ENCODE data around the gene PARK7. TPM values are rescaled to one million over a fixed set of nuclear protein-coding genes. Genes with fewer than 3 reads are reported as not detected.

The PARK7 gene
- total RNA-seq, 1 donor from 2014 or later: 429 TPM

DNA sequence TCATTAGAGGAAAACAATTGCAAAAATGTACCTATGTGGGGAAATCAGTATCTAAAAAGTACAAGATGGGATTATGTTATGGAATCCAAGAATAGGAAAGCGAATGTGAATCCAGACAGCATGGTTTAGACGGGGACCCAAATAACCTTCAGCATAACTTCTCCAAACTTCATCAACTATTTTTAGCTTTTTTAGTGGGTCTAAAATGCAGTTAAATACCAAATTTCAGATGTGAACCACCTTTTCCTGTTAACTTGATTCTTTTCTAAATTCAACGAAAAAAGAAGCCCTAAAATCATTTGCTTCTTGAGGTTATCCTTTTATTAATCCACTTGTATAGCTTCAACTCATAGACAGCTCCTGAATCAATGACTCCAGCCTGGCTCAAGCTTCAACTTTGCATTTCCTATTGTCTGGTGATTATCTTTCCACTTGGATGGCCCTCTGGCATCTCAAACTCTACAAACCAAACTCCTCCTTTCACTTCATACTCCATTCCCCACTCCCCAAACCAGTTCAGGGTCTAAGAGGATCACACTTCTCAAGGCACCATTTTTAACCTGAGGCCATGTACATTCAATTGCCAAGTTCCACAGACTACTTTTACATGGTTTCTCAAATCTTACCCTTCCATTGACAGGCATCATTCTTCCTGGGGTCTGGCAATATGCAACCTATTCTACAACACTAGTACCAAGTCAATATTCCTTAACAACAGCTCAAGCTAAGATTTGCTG is 57.1 kb downstream of the PARK7 start:
- no peaks in the 10 kb centered on the region for H3K36me3 Mint-ChIP-seq (ENCODE audit: low read depth)
- no peaks in the 10 kb centered on the region for H3K9me3 Mint-ChIP-seq
- DNase-seq (ENCODE audit: low spot score): no peak
- H3K4me1 Mint-ChIP-seq (ENCODE audit: low read depth): peaks cover 5% of the 10 kb centered on the region
- peaks cover 31% of the 10 kb centered on the region for H3K27me3 Mint-ChIP-seq (ENCODE audit: insufficient read depth)
- no peak overlapping the region for H3K27ac Mint-ChIP-seq
- intact Hi-C loops (cut with micrococcal nuclease): no loop called here
- no peak overlapping the region for H3K4me3 Mint-ChIP-seq

DNA sequence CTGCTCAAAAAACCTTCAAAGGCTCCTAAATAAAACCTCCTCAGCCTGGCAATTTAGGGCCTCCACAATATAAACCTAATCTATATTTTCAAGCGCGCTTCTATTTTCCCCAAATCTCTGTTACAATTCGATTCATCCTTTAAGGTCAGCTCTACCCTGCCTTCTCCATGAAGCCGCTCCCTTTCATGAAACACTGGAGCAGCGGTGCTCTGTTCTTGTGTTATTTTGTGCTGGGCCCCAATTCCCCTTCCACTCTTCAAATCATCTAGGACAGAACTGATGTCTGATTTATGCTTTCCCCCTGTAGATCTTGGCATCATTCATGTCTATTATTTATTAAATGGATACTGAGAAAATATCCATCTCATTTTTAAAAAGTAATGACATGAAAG is 57.7 kb downstream of the PARK7 start:
- H3K4me3 Mint-ChIP-seq: no peak overlapping the region
- H3K36me3 Mint-ChIP-seq (ENCODE audit: low read depth): no peaks in the 10 kb centered on the region
- intact Hi-C loops (cut with micrococcal nuclease): no loop called here
- H3K27ac Mint-ChIP-seq: no peak overlapping the region
- H3K27me3 Mint-ChIP-seq (ENCODE audit: insufficient read depth): peaks cover 36% of the 10 kb centered on the region
- no peak for DNase-seq (ENCODE audit: low spot score)
- H3K4me1 Mint-ChIP-seq (ENCODE audit: low read depth): peaks cover 5% of the 10 kb centered on the region
- no peaks in the 10 kb centered on the region for H3K9me3 Mint-ChIP-seq

DNA sequence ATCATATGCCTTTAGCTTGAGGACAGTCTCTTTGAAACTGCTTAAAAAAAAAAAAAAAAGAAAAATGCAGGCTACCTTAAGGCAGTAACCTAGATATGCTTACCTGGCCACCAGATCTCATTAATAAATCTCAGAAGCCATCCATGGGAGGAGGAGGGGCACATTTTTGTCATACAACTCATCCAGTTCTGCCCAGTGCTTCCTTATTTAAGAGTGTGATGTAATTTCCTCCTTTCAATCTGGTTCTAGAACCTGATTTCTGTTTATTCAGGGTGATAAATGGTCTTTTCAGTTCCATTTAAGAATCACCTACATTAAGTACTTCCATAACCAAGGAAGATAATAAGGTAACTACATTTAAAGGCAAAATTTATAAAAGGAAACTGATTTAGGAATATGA is 58.5 kb downstream of the PARK7 start:
- Mint-ChIP-seq H3K27ac (no peak overlapping the region), H3K4me3 (no peak overlapping the region), H3K36me3 (ENCODE audit: low read depth) (peaks cover 1% of the 10 kb centered on the region), H3K4me1 (ENCODE audit: low read depth) (peaks cover 2% of the 10 kb centered on the region), H3K9me3 (no peaks in the 10 kb centered on the region), H3K27me3 (ENCODE audit: insufficient read depth) (peaks cover 41% of the 10 kb centered on the region)
- intact Hi-C loops (cut with micrococcal nuclease): no loop called here
- DNase-seq (ENCODE audit: low spot score): no peak

DNA sequence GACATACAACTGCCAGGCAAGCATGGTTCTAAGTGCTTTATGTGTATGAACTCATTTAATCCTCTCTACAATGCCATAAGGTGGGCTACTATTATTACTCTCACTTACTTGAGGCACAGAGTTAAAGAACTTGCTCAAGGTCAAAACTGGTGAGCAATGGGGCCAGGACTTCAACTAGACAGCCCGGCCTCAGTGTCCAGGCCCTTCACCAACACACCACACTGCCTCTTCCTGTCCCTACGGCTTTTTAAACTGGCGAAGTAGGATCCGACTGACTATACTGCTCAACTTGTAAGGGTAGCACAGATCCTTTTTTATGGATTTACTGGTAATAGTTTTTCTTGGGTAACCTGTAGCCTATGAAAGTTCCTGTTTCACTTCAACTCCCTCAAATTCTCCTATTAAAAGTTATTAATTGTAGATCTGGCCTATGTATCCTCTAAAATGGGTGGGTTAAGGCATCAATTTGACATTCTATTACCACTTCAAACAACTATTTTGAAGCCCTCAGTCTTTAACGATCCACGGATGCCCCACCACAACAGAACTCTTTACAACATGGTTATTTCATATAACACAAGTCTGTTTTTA is 60.3 kb downstream of the PARK7 start:
- DNase-seq (ENCODE audit: low spot score): no peak
- Mint-ChIP-seq H3K36me3 (ENCODE audit: low read depth) (peaks cover 5% of the 10 kb centered on the region), H3K9me3 (no peaks in the 10 kb centered on the region), H3K27me3 (ENCODE audit: insufficient read depth) (peaks cover 41% of the 10 kb centered on the region), H3K27ac (no peak overlapping the region), H3K4me1 (ENCODE audit: low read depth) (peaks cover 9% of the 10 kb centered on the region), H3K4me3 (no peak overlapping the region)
- intact Hi-C loops (cut with micrococcal nuclease): no loop called here

DNA sequence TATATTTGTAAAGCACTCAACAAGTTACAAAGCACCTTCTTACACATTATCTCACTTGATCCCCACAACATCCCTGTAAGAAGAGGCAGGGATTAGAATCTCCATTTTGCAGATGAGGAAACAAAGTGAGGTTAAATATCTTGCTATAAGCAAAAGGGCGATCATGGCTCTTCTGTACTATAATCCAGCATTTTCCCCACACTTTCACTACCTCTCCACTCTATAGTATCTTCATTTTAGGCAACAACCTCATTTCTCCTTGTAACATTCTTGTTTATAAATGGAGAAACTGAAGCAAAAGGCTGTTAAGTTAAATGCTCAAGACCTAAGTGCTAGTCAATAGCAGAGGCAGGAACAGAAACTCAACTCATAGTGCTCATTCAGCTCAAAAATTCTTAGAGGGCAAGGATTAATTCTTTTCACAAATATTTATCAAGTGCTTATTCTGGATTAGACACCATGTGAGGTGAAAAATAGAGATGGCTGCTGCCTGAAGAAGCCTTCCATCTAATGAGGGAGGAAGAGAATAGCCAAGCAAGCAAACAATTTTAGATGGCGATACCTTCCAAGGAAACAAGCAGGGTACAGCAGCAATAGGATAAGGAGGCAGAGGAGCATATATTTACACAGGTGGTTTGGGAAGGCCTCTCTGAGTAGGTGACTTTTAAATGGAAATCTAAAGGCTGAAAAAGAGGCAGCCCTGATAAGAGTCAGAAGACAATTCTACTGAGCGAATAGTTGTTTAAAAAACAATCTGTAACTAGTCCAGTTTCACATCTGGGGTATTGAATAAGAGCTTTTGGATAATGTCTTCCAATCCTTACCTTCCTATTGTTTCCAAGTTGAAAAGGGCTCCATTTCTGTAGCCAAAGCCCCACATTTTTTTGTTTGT is 61.1 kb downstream of the PARK7 start:
- no peak for DNase-seq (ENCODE audit: low spot score)
- no peaks in the 10 kb centered on the region for H3K9me3 Mint-ChIP-seq
- intact Hi-C loops (cut with micrococcal nuclease): no loop called here
- no peak overlapping the region for H3K27ac Mint-ChIP-seq
- peaks cover 12% of the 10 kb centered on the region for H3K4me1 Mint-ChIP-seq (ENCODE audit: low read depth)
- H3K4me3 Mint-ChIP-seq: no peak overlapping the region
- peaks cover 5% of the 10 kb centered on the region for H3K36me3 Mint-ChIP-seq (ENCODE audit: low read depth)
- peaks cover 45% of the 10 kb centered on the region for H3K27me3 Mint-ChIP-seq (ENCODE audit: insufficient read depth)

DNA sequence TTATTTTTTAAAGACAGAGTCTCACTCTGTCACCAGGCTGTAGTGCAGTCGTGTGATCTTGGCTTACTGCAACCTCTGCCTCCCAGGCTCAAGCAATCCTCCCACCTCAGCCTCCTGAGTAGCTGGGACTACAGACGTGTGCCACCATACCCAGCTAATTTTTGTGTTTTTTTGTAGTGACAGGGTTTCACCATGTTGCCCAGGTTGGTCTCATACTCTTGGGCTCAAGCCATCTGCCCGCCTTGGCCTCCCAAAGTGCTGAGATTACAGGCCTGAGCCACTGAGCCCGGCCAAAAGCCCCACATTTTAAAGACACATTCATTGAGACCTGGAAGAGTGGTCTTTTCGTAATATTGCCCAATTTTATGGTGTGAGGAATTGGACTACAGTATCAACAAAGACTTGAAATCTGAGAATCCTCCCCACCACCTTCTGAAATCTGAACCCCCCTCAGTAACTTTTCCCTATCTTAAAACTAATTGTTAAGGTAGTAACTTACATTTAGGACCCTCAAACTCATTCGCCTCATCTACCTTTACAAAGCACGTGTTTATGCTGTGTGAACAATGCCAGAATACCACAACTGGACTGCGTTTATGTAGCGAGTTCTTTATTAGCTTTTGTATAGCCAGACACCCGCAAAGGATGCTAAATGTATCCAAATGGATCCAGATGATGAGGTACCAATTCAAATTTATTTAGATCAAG is 61.9 kb downstream of the PARK7 start:
- Mint-ChIP-seq H3K9me3 (no peaks in the 10 kb centered on the region), H3K4me3 (no peak overlapping the region), H3K4me1 (ENCODE audit: low read depth) (peaks cover 12% of the 10 kb centered on the region), H3K36me3 (ENCODE audit: low read depth) (peaks cover 5% of the 10 kb centered on the region), H3K27ac (no peak overlapping the region), H3K27me3 (ENCODE audit: insufficient read depth) (peaks cover 49% of the 10 kb centered on the region)
- no peak for DNase-seq (ENCODE audit: low spot score)
- intact Hi-C loops (cut with micrococcal nuclease): no loop called here

DNA sequence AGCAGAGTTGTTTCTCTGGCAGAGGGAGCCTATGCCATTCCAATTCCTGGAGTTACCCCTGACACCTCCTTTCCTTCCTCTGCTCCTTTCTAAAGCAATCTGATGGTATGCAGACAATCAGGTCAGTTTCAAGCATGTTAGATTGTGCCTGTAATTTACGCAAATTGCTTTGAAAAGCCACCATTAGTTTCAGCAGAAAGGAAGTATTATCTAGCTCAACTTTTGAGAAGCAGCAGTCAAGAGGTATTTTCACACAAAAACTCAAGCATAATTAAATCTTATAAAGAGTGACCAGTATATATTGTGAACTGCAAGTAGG is 62.4 kb downstream of the PARK7 start:
- peaks cover 5% of the 10 kb centered on the region for H3K36me3 Mint-ChIP-seq (ENCODE audit: low read depth)
- no peak overlapping the region for H3K4me3 Mint-ChIP-seq
- no peak overlapping the region for H3K27ac Mint-ChIP-seq
- intact Hi-C loops (cut with micrococcal nuclease): no loop called here
- peaks cover 52% of the 10 kb centered on the region for H3K27me3 Mint-ChIP-seq (ENCODE audit: insufficient read depth)
- no peaks in the 10 kb centered on the region for H3K9me3 Mint-ChIP-seq
- DNase-seq (ENCODE audit: low spot score): no peak
- peaks cover 12% of the 10 kb centered on the region for H3K4me1 Mint-ChIP-seq (ENCODE audit: low read depth)

DNA sequence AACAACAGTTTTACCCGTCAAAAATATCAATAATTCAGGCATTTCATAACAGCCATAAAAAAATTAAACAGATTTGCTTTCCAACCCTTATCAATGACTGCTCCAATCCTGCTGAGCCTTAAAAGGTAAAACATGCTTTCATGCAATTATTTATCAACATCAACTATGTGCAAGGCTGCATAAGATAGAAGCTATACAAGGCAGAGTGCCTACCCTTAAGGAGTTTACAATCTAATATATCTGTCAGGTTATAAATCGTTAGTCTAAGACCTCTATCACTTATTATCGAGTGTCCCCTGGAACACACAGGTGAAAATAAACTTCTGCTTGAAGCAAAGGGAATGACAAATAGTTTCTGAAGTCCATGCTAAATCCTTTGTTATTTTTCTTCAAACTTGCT is 62.8 kb downstream of the PARK7 start:
- Mint-ChIP-seq H3K4me1 (ENCODE audit: low read depth) (peaks cover 12% of the 10 kb centered on the region), H3K9me3 (no peaks in the 10 kb centered on the region), H3K27ac (no peak overlapping the region), H3K36me3 (ENCODE audit: low read depth) (peaks cover 5% of the 10 kb centered on the region), H3K27me3 (ENCODE audit: insufficient read depth) (peaks cover 52% of the 10 kb centered on the region), H3K4me3 (peak overlapping the region; percentile 15)
- no peak for DNase-seq (ENCODE audit: low spot score)
- intact Hi-C loops (cut with micrococcal nuclease): no loop called here

DNA sequence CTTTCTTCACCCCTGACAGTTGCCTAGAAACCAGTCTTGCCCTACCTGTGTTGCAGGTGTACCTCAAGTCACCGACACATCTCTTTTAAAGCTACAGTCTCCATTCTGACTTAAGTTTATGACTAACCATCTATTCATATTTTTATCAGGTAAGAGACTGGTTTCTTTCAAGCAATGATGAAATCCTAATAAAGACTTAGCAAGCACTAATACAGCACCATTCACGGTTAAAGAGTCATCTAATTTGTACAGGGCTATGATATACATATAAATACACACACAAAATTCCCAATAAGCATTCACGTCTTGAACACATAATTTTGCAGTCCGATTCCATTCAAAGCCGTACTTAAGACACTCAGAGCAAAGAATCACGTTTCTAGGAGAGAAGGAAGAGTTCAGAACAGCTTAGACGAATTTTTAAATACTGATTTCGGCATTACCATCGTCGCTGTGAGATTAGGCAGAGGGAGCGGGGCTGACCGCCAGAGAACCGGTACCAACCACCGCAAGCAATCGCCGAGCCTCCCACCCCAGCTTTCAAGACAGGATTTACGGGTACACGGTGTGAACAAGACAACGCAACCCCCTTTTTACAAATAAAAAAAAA is 63.7 kb downstream of the PARK7 start:
- intact Hi-C loops (cut with micrococcal nuclease): no loop called here
- H3K27me3 Mint-ChIP-seq (ENCODE audit: insufficient read depth): peaks cover 52% of the 10 kb centered on the region
- H3K4me3 Mint-ChIP-seq: peak overlapping the region; percentile 84
- peaks cover 12% of the 10 kb centered on the region for H3K4me1 Mint-ChIP-seq (ENCODE audit: low read depth)
- H3K9me3 Mint-ChIP-seq: no peaks in the 10 kb centered on the region
- H3K36me3 Mint-ChIP-seq (ENCODE audit: low read depth): peaks cover 5% of the 10 kb centered on the region
- H3K27ac Mint-ChIP-seq: peak overlapping the region; percentile 32
- DNase-seq (ENCODE audit: low spot score): no peak

DNA sequence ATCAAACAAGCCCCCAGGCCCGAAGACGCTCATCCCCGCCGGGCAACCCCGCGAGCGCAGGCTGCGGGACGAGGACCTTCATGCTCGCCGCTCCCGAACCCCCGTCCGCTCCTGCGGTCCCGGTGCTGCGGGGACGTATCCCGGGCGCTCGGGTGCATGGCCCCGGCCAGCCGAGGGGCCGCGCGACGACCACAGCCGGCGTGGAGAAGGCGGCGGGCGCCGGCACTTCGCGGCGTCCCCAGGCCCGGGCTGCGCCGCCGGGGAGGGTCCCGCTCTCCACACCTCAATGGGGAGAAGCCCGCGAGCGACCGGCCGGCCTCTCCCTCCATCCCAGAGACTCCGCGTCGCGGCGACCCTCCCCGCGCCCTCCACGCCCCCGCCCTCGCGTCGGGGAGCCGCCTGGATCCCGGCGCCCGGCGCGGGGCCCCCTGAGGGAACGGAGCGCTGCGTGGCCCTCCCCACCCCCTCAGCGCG is 64.2 kb downstream of the PARK7 start:
- H3K4me3 Mint-ChIP-seq: peak overlapping the region; percentile 84
- no peaks in the 10 kb centered on the region for H3K9me3 Mint-ChIP-seq
- peaks cover 12% of the 10 kb centered on the region for H3K4me1 Mint-ChIP-seq (ENCODE audit: low read depth)
- H3K36me3 Mint-ChIP-seq (ENCODE audit: low read depth): peaks cover 5% of the 10 kb centered on the region
- peaks cover 52% of the 10 kb centered on the region for H3K27me3 Mint-ChIP-seq (ENCODE audit: insufficient read depth)
- H3K27ac Mint-ChIP-seq: no peak overlapping the region
- no peak for DNase-seq (ENCODE audit: low spot score)
- intact Hi-C loops (cut with micrococcal nuclease): loop anchor here (1.0 kb wide), 3 partner anchors 72 to 292 kb away; no protein-coding TSS in a partner anchor

DNA sequence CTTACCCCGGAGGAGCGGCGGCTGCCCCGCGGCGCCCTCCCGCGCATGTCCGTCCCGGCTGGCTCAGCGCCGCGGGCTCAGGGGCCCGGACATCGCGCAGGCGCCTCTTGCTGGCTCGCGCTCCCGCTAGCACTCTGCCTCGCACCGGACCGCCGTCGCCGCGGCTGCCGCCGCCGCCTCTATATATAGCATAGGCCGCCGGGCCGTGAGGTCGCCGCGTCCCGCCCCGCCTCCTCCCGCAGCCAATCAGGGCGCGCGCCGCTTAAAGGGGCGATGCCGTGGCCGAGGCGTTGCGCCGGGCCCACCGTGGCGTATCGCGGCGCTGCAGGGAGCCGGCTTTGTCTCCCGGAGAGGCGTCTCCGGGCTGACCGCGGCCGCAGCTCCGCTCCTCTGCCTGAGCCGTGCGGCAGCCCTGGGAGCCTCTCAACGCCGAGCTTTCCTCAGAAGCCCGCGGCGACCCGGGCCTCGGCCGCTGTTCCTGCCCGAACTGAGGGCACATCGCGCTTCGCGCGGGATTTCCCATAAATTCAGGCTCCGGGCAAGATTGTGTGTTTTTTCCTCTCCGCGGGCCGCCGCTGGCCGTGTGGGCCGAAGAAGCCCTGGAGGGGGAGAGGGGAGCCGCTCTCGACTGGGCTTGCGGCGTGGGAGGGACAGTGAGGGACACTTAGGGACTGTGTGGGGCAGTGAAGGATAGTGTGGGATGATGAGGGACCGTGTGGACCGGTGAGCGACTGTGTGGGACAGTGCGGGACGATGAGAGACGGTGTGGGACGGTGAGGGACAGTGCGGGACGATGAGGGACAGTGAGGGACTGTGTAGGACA is 64.9 kb downstream of the PARK7 start, which contains the start of gene ERRFI1:
Gene ERRFI1, minus strand, starts transcription at position 157 of the 823 bp plus-strand sequence. CDS start 10,690 bp downstream, outside the sequence.
- H3K27me3 Mint-ChIP-seq (ENCODE audit: insufficient read depth): peaks cover 52% of the 10 kb centered on the region

More for the DNA sequence above, 64.9 kb downstream of the PARK7 start, which contains the start of gene ERRFI1:
- Mint-ChIP-seq H3K27ac (peak within 1 kb of the TSS; percentile 32), H3K4me3 (peak within 1 kb of the TSS; percentile 84), H3K36me3 (ENCODE audit: low read depth) (peaks cover 5% of the 10 kb centered on the region), H3K9me3 (no peaks in the 10 kb centered on the region), H3K4me1 (ENCODE audit: low read depth) (peaks cover 12% of the 10 kb centered on the region)
- intact Hi-C loops (cut with micrococcal nuclease): loop anchor here (1.0 kb wide), 3 partner anchors 71 to 291 kb away; no protein-coding TSS in a partner anchor
- DNase-seq (ENCODE audit: low spot score): peak; percentile 83
